SK-N-SH treated with all-trans-retinoic acid at 6 μM for 48 hours (cell line): ENCODE data around the gene ALDH3A1.

Source experiments
- ARNTL ChIP-seq: fragments of 450-650 bp; formaldehyde crosslinking; IDR thresholded peaks from 2 replicates; pipeline ENCODE4 v1.5.0; 2020; ENCODE audit warnings: low read depth, mild to moderate bottlenecking, moderate library complexity, borderline replicate concordance
- CREB5 ChIP-seq: fragments of 250-450 bp; sonication (Bioruptor Pico); IDR thresholded peaks from 2 replicates; pipeline ENCODE4 v1.5.1; 2020; ENCODE audit warnings: low read depth, mild to moderate bottlenecking, moderate library complexity
- CSDC2 ChIP-seq: fragments of 250-450 bp; sonication (Bioruptor Pico); IDR thresholded peaks from 2 replicates; pipeline ENCODE4 v1.5.0; 2020; ENCODE audit warnings: mild to moderate bottlenecking, moderate library complexity
- GLIS3 ChIP-seq: fragments of 250-450 bp; sonication (Bioruptor Pico); IDR thresholded peaks from 2 replicates; pipeline ENCODE4 v1.5.0; 2020; ENCODE audit warnings: mild to moderate bottlenecking, moderate library complexity
- ISL1 ChIP-seq: fragments of 250-450 bp; sonication (Bioruptor Pico); IDR thresholded peaks from 2 replicates; pipeline ENCODE4 v2.1.2; 2022; ENCODE audit warnings: mild to moderate bottlenecking, moderate library complexity
- OSR1 ChIP-seq: fragments of 250-450 bp; sonication (Bioruptor Pico); IDR thresholded peaks from 2 replicates; pipeline ENCODE4 v1.8.0; 2022; ENCODE audit warnings: moderate library complexity, mild to moderate bottlenecking, inconsistent platforms
- PATZ1 ChIP-seq: fragments of 250-450 bp; sonication (Bioruptor Pico); IDR thresholded peaks from 2 replicates; pipeline ENCODE4 v1.8.0; 2020; ENCODE audit warnings: mild to moderate bottlenecking, moderate library complexity, borderline replicate concordance
- POU6F1 ChIP-seq: fragments of 250-450 bp; sonication (Bioruptor Pico); IDR thresholded peaks from 2 replicates; pipeline ENCODE4 v1.8.0; 2021; ENCODE audit warnings: low read depth, mild to moderate bottlenecking, moderate library complexity, borderline replicate concordance
- PPARA ChIP-seq: fragments of 250-450 bp; sonication (Bioruptor Pico); IDR thresholded peaks from 2 replicates; pipeline ENCODE4 v1.5.0; 2020; ENCODE audit warnings: mild to moderate bottlenecking, borderline replicate concordance
- RARB ChIP-seq: fragments of 250-450 bp; sonication (Bioruptor Pico); IDR thresholded peaks from 2 replicates; pipeline ENCODE4 v1.8.0; 2021; ENCODE audit warnings: mild to moderate bottlenecking, moderate library complexity
- TSHZ2 ChIP-seq: fragments of 250-450 bp; sonication (Bioruptor Pico); IDR thresholded peaks from 2 replicates; pipeline ENCODE4 v1.5.0; 2020; ENCODE audit warnings: mild to moderate bottlenecking, moderate library complexity
- ZFP3 ChIP-seq: fragments of 250-450 bp; sonication (Bioruptor Pico); IDR thresholded peaks from 2 replicates; pipeline ENCODE4 v1.5.0; 2020; ENCODE audit warnings: mild to moderate bottlenecking, moderate library complexity
- ZFP30 ChIP-seq: fragments of 450-650 bp; formaldehyde crosslinking; IDR thresholded peaks from 2 replicates; pipeline ENCODE4 v1.5.0; 2022; ENCODE audit warnings: mild to moderate bottlenecking, moderate library complexity
- ZNF8 ChIP-seq: fragments of 450-650 bp; formaldehyde crosslinking; IDR thresholded peaks from 2 replicates; pipeline ENCODE4 v1.5.0; 2020; ENCODE audit warnings: mild to moderate bottlenecking, moderate library complexity

- TF ChIP-seq ARNTL (CRISPR knock-in tag) (no peak), PPARA (CRISPR knock-in tag) (no peak), ISL1 (CRISPR knock-in tag) (no peak), CSDC2 (CRISPR knock-in tag) (no peak), TSHZ2 (no peak), OSR1 (CRISPR knock-in tag) (no peak), CREB5 (CRISPR knock-in tag) (no peak), ZNF8 (CRISPR knock-in tag) (no peak), POU6F1 (CRISPR knock-in tag) (no peak), ZFP30 (no peak), PATZ1 (CRISPR knock-in tag) (no peak), ZFP3 (CRISPR knock-in tag) (no peak), RARB (CRISPR knock-in tag) (no peak), GLIS3 (CRISPR knock-in tag) (no peak)
These were observed 20.5 kb downstream of the ALDH3A1 start for GRCh38 chr17:19727501-19728078.
